Amygdala (tissue), 56 donors: ENCODE measurements around the gene STK36.

Experiments used
- DNase-seq, 56 donors: peaks; one replicate each; lab custom pipeline; 2025; lab: John Stamatoyannopoulos, UW

STK36 gene

GRCh38 chr2:218718058-218718457, 46.2 kb downstream of the STK36 start:
- peak in 1 of 56 donors; percentile 17 for DNase-seq

DNA sequence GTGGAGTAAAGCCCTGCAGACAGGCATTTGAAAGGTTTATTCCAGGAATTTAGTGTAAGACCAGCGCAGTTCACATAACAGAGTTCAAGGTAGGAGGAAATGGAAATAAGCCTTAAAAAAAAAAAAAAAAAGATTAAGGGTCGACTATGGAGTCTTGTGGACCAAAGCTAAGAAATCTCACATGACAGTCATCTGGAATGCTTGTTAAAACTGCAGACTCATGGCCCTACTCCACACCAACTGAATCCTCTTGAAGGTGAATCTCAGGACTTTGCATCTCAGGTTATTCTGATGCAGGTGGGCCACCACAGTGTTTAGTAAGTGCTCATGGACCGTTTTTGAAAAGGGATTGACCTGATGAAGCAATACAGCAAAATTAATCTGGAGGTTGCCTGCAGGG, 47.6 kb downstream of the STK36 start:
- DNase-seq: no peak

DNA sequence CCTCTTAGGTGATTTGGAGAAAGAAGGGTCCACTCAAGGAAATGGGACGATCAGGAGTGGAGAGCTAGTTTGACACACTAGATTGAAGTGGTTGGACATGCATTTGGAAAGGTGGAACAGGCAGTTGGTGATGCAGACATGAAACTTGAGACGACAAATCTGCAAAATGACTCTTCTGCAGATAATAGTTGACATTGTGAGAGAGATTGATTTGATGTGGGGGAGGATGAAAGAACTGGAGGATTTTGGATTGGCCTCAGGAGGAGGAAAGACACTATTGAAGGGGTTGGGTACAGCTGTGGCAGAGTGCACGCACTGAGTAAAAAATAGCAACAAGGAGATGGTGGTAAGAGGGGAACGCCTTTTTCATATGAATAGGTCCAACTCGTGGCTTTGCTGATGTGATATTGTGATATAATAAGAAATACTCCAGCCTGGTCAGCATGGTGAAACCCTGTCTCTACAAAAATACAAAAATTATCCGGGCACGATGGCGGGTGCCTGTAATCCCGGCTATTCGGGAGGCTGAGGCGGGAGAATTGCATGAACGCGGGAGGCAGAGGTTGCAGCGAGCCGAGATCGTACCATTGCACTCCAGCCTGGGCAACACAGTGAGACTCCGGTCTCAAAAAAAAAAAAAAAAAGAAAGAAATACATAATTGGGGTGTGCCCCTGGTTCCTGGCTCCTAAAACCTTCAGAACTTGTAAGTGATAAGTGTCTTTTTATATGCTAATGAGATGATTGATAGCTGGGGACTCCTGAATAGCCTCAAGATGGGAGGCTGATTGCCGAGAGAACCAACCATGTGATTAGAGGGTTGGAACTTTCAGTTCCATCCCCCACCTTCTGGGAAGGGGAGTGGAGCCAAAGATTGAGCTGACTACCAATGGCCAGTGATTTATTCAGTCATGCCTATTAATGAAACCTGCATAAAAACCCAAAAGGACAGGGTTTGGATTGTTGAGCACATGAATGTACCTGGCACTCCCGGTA, 48.5 kb downstream of the STK36 start:
- DNase-seq: no peak

DNA sequence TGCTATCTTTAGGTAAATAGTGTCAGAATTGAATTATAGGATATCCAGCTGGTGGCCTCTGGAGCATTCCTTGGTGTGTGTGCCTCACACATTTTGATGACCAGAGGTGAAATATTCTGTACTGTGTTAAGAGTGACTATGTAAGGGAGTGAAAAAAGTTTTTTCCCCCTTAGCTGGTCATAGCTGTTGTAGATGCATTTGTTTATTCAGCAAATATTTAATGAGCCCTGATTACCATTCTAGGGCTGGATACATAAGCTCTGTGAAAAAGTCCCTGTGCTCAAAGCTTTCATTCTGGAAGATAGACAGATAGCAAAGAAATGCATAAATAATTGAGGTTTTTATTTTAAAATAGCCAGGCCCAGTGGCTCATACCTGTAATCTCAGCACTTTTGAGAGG, 49.6 kb downstream of the STK36 start:
- DNase-seq: no peak

DNA sequence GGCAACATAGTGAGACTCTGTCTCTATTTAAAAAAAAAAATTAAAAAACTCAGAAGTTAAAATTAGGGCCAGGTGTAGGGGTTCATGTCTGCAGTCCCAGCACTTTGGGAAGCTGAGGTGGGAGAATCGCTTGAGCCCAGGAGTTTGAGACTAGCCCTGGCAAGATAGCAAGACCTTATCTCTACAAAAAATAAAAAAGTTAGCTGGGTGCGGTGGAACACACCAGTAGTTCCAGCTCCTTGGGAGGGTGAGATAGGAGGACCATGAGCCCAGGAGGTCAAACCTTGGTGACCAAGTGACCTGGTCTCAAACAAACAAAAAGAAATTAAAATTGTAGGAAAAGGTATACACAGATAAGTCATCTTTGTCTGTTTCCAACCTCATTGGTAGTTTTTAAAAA, 50.0 kb downstream of the STK36 start:
- no peak for DNase-seq

GRCh38 chr2:218722419-218722818, 50.5 kb downstream of the STK36 start:
- DNase-seq: no peak

- peak in 1 of 56 donors; percentile 11 for DNase-seq
Measured at GRCh38 chr2:218722876-218723785, 51.2 kb downstream of the STK36 start.

DNA sequence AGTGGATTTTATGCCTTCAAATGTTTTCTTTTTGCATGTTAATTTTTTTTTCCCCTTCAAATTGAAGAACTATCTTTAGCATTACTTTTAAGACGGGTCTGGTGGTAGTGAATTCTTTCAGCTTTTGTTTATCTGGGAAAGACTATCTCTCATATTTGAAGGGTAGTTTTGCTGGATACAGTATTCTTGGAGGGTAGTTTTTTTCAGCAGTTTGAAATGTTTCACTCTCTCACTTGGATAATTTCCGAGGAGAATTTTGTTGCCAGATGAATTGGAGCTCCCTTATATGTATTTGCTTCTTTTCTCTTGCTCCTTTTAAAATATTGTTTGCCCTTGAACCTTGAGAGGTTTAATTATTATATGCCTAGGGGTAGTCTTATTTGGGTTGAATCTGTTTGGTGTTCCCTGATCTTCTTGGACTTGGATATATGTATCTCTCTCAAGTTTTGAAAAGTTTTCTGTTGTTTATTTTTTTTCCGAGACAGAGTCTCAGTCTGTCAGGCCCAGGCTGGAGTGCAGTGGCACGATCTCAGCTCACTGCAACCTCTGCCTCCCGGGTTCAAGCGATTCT, 54.2 kb downstream of the STK36 start:
- no peak for DNase-seq

- DNase-seq: no peak
Measured at GRCh38 chr2:218727502-218728165, 55.7 kb downstream of the STK36 start.

GRCh38 chr2:218729640-218730039, 57.8 kb downstream of the STK36 start:
- no peak for DNase-seq

- no peak for DNase-seq
Measured at GRCh38 chr2:218732052-218732760, 60.3 kb downstream of the STK36 start.

DNA sequence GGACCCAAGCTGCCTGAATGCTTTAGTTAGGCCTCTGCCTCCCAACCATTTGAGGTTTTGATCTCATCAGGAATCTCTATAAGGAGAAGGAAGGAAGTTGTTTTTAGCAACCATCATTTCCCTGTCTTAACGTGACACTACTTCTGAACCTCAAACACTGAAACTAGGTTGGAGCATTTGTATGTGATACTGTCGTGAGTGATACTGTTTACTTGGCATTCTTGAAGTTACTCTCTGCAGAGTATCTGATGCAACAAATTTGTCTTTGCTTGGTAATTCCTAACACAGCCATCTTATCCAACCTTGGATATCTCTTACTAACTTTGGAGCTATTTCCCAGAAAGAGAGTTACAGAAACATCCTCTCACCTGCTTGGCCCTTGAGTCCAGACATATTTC, 60.9 kb downstream of the STK36 start:
- DNase-seq: no peak

- peak in 14 of 56 donors; percentile 6 to 59 (median 20) for DNase-seq
Measured at GRCh38 chr2:218733171-218734021, 61.5 kb downstream of the STK36 start.

GRCh38 chr2:218734190-218734975, 62.5 kb downstream of the STK36 start:
- no peak for DNase-seq

DNA sequence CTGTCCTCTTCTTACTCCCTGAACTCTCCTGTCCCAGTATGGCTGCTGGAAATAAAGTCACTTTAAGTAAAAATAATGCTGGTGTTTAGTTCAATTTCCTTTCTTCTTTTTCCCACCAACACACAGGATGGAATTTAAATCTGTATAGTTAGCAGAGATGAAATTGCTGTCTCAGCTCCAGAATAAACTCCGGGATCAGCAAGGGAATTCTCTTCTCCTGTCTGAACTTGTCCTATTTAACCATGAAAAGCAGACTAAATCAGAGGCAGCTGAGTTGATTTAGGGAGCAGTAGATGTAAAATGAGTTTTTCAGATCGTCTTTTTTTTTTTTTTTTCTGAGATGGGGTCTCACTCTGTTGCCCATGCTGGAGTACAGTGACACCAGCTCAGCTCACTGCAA, 64.6 kb downstream of the STK36 start:
- DNase-seq: no peak

GRCh38 chr2:218743068-218743467, 71.2 kb downstream of the STK36 start:
- DNase-seq: no peak

- no peak for DNase-seq
Measured at GRCh38 chr2:218744615-218745014, 72.7 kb downstream of the STK36 start.

GRCh38 chr2:218745160-218745558, 73.3 kb downstream of the STK36 start:
- peak in 1 of 56 donors; percentile 14 for DNase-seq
